Inflammatory macrophage (primary cell): ENCODE data around the gene SHROOM3.

Source experiments
- DNase-seq, 2 donors: peaks; one replicate each; pipeline ENCODE4 v3.0.0-alpha.2; 2020 to 2022

SHROOM3 gene

GRCh38 chr4:76626686-76627465 lies 191.8 kb downstream of the SHROOM3 start:
- peak in 1 of 2 donors; percentile 3 for DNase-seq

GRCh38 chr4:76628251-76628650 lies 193.2 kb downstream of the SHROOM3 start:
- DNase-seq = no peak

GRCh38 chr4:76630741-76631140 lies 195.7 kb downstream of the SHROOM3 start:
- DNase-seq = no peak

GRCh38 chr4:76634220-76634619 lies 199.2 kb downstream of the SHROOM3 start:
- no peak for DNase-seq

GRCh38 chr4:76637712-76638361 lies 202.8 kb downstream of the SHROOM3 start:
- DNase-seq = no peak

GRCh38 chr4:76639288-76639687 lies 204.3 kb downstream of the SHROOM3 start:
- no peak for DNase-seq

GRCh38 chr4:76640353-76640910 lies 205.4 kb downstream of the SHROOM3 start:
- no peak for DNase-seq

GRCh38 chr4:76641351-76641750 lies 206.3 kb downstream of the SHROOM3 start:
- DNase-seq = no peak

GRCh38 chr4:76641758-76642157 lies 206.7 kb downstream of the SHROOM3 start:
- no peak for DNase-seq

- no peak for DNase-seq
These were observed 209.9 kb downstream of the SHROOM3 start for GRCh38 chr4:76644831-76645485.

GRCh38 chr4:76649086-76649485 lies 214.1 kb downstream of the SHROOM3 start:
- no peak for DNase-seq

- DNase-seq = no peak
These were observed 216.6 kb downstream of the SHROOM3 start for GRCh38 chr4:76651616-76652015.

GRCh38 chr4:76652389-76652788 lies 217.4 kb downstream of the SHROOM3 start:
- DNase-seq = no peak

GRCh38 chr4:76654084-76654483 lies 219.1 kb downstream of the SHROOM3 start:
- no peak for DNase-seq

GRCh38 chr4:76654791-76655190 lies 219.8 kb downstream of the SHROOM3 start:
- no peak for DNase-seq

GRCh38 chr4:76655566-76656479 lies 220.8 kb downstream of the SHROOM3 start:
- DNase-seq = no peak

- no peak for DNase-seq
These were observed 222.4 kb downstream of the SHROOM3 start for GRCh38 chr4:76657443-76657842.

- DNase-seq = no peak
These were observed 223.4 kb downstream of the SHROOM3 start for GRCh38 chr4:76658231-76659102.

- DNase-seq = no peak
These were observed 224.1 kb downstream of the SHROOM3 start for GRCh38 chr4:76659103-76659490.

GRCh38 chr4:76663824-76664223 lies 228.8 kb downstream of the SHROOM3 start:
- DNase-seq = no peak

GRCh38 chr4:76665153-76665552 lies 230.1 kb downstream of the SHROOM3 start:
- no peak for DNase-seq
